ENCODE data around the gene ING1.
"Not testable (repeated sequence)": the region's sequence is repeated elsewhere in the genome, so short reads cannot be mapped to it uniquely, and the experiment has no call there.

Gene ING1

GRCh38 chr13:110722971-110723370, 9.5 kb downstream of the ING1 start:
- ChIA-PET CTCF (interaction anchor here (0.7 to 1.3 kb wide), 2 partner anchors 63 to 67 kb away, joined by 3 read pairs; no protein-coding TSS in a partner anchor), POLR2A (no interaction called here)
- TF ChIP-seq CTCF (IDR thresholded peaks at IDR 0.05; ENCODE audit: insufficient read depth, low read length, missing control alignments), result no peak
- DNase-seq (ENCODE audit: low read depth, low spot score), result no peak
- H3K4me3 ChIP-seq (ENCODE audit: low read depth, low read length), result no peak overlapping the region

GRCh38 chr13:110723598-110723997, 10.1 kb downstream of the ING1 start:
- no peak for TF ChIP-seq CTCF (IDR thresholded peaks at IDR 0.05; ENCODE audit: insufficient read depth, low read length, missing control alignments)
- H3K4me3 ChIP-seq (ENCODE audit: low read depth, low read length), result no peak overlapping the region
- no peak for DNase-seq (ENCODE audit: low read depth, low spot score)
- ChIA-PET CTCF (interaction anchor here (0.7 to 1.3 kb wide), 2 partner anchors 62 to 66 kb away, joined by 3 read pairs; no protein-coding TSS in a partner anchor), POLR2A (interaction anchor here (1.4 kb wide), 1 partner anchor 8 kb away, joined by 9 read pairs; no protein-coding TSS in a partner anchor)

- CTCF ChIA-PET, result not testable (repeated sequence)
These were observed 12.7 kb downstream of the ING1 start for GRCh38 chr13:110726153-110726552.

GRCh38 chr13:110726726-110727125, 13.2 kb downstream of the ING1 start:
- H3K4me3 ChIP-seq (ENCODE audit: low read depth, low read length), result no peak overlapping the region
- no peak for DNase-seq (ENCODE audit: low read depth, low spot score)
- no peak for TF ChIP-seq CTCF (IDR thresholded peaks at IDR 0.05; ENCODE audit: insufficient read depth, low read length, missing control alignments)
- ChIA-PET POLR2A (no interaction called here), CTCF (no interaction called here)

More at GRCh38 chr13:110726153-110726552, 12.7 kb downstream of the ING1 start:
- not testable (repeated sequence) for H3K4me3 ChIP-seq (ENCODE audit: low read depth, low read length); DNase-seq (ENCODE audit: low read depth, low spot score)
- POLR2A ChIA-PET, result interaction anchor here (1.1 kb wide), 1 partner anchor 11 kb away, joined by 3 read pairs; no protein-coding TSS in a partner anchor

GRCh38 chr13:110731072-110731471, 17.6 kb downstream of the ING1 start:
- POLR2A ChIA-PET, result no interaction called here

GRCh38 chr13:110734561-110734960, 21.1 kb downstream of the ING1 start:
- DNase-seq (ENCODE audit: low read depth, low spot score), result no peak
- ChIA-PET POLR2A (no interaction called here), CTCF (no interaction called here)
- no peak overlapping the region for H3K4me3 ChIP-seq (ENCODE audit: low read depth, low read length)
- TF ChIP-seq CTCF (IDR thresholded peaks at IDR 0.05; ENCODE audit: insufficient read depth, low read length, missing control alignments), result no peak

More at GRCh38 chr13:110731072-110731471, 17.6 kb downstream of the ING1 start:
- DNase-seq (ENCODE audit: low read depth, low spot score), result no peak
- CTCF ChIA-PET, result no interaction called here
- TF ChIP-seq CTCF (IDR thresholded peaks at IDR 0.05; ENCODE audit: insufficient read depth, low read length, missing control alignments), result no peak
- H3K4me3 ChIP-seq (ENCODE audit: low read depth, low read length), result no peak overlapping the region

GRCh38 chr13:110737555-110737954, 24.1 kb downstream of the ING1 start:
- no peak for DNase-seq (ENCODE audit: low read depth, low spot score)
- no peak overlapping the region for H3K4me3 ChIP-seq (ENCODE audit: low read depth, low read length)
- no peak for TF ChIP-seq CTCF (IDR thresholded peaks at IDR 0.05; ENCODE audit: insufficient read depth, low read length, missing control alignments)
- ChIA-PET POLR2A (no interaction called here), CTCF (no interaction called here)

Measured in AG04449 (cell line).